Panc1 (cell line): Measurements from ENCODE around the gene MRPL11. TPM values are rescaled to one million over a fixed set of nuclear protein-coding genes. Genes with fewer than 3 reads are reported as not detected.

ENCODE experiments used
- ATAC-seq: fragments of 200-7000 bp; cut with Tn5 transposase; 2 replicates; pipeline ENCODE4 v1.9.1; 2020; ENCODE audit warnings: mild to moderate bottlenecking, moderate library complexity
- BruUV-seq: library from RNA; stranded (reverse); fragments of 400-500 nt; replicated peaks from 2 replicates; lab custom pipeline; 2021; lab: Mats Ljungman, UMichigan
- CTCF ChIA-PET: fragments of 300-600 bp; sonication (Branson Sonifier 250); formaldehyde crosslinking; loops from one replicate; lab custom pipeline; 2022; ENCODE audit warnings: antibody characterized with exemption; lab: Charles Lee
- POLR2A ChIA-PET: fragments of 300-600 bp; sonication (Branson Sonifier 250); formaldehyde crosslinking; loops from one replicate; lab custom pipeline; 2022; ENCODE audit warnings: antibody characterized with exemption; lab: Charles Lee
- DNase-seq: peaks from one replicate; pipeline ENCODE4 v3.0.0-alpha.2; 2010; ENCODE audit warnings: low read depth, low spot score
- H3K27ac ChIP-seq: 2 replicates; pipeline ENCODE4 v1.5.1; 2011; ENCODE audit warnings: mild to moderate bottlenecking, low read length, inconsistent platforms
- H3K27me3 ChIP-seq: fragments of 200-500 bp; sonication (Bioruptor generic); 2 replicates; pipeline ENCODE4 v1.6.0; 2014; ENCODE audit warnings: low read length, inconsistent platforms; ENCODE audit not compliant: control insufficient read depth, insufficient read depth
- H3K36me3 ChIP-seq: fragments of 200-500 bp; sonication (Bioruptor generic); 2 replicates; pipeline ENCODE4 v1.5.1; 2014; ENCODE audit warnings: inconsistent platforms, mild to moderate bottlenecking, low read length, moderate library complexity; ENCODE audit not compliant: control insufficient read depth, insufficient read depth
- H3K4me1 ChIP-seq: 2 replicates; pipeline ENCODE4 v1.5.1; 2011; ENCODE audit warnings: inconsistent platforms, mild to moderate bottlenecking, low read length, moderate library complexity; ENCODE audit not compliant: control insufficient read depth, insufficient read depth
- H3K4me3 ChIP-seq, 2 experiments: 2 replicates each; pipeline ENCODE4 v1.5.1; 2011 to 2012; ENCODE audit warnings: low read depth in 2 of 2, low read length in 2 of 2, mild to moderate bottlenecking in 2 of 2, inconsistent platforms in 1 of 2, moderate library complexity in 1 of 2
- H3K9me3 ChIP-seq: fragments of 200-500 bp; sonication (Bioruptor generic); 2 replicates; pipeline ENCODE4 v1.5.1; 2014; ENCODE audit warnings: low read depth, mild to moderate bottlenecking, inconsistent platforms, low read length, moderate library complexity; ENCODE audit not compliant: control insufficient read depth, insufficient read depth
- POLR2AphosphoS5 ChIP-seq: IDR thresholded peaks from 2 replicates; pipeline ENCODE4 v1.6.1; 2012; ENCODE audit warnings: mild to moderate bottlenecking, low read depth, low read length, moderate library complexity
- SIN3A ChIP-seq: IDR thresholded peaks from 2 replicates; pipeline ENCODE4 v1.6.1; 2012; ENCODE audit warnings: low read depth, mild to moderate bottlenecking, low read length, moderate library complexity, borderline replicate concordance; ENCODE audit not compliant: insufficient read depth
- TCF7L2 ChIP-seq: IDR thresholded peaks from 2 replicates; pipeline ENCODE4 v1.6.1; 2011; ENCODE audit warnings: mild to moderate bottlenecking, low read depth, low read length, inconsistent platforms
- in situ Hi-C: cut with HindIII; loops from 2 replicates; pipeline ENCODE4 v1.10.0; 2016; ENCODE audit warnings: low sequenced_read_pairs, low pct_unique_long_range_greater_than_20kb
- intact Hi-C: fragments of 100-400 bp; cut with micrococcal nuclease; formaldehyde crosslinking; loops from one replicate; pipeline ENCODE4 v1.10.0; 2022; ENCODE audit not compliant: unreplicated experiment
- total RNA-seq: library from RNA; stranded (reverse); gene quantifications from one replicate; pipeline ENCODE4 v1.2.1, GENCODE V29; 2021; ENCODE audit not compliant: unreplicated experiment
- TF ChIP-seq, protein P1 (sequence below): fragments of 450-650 bp; IDR thresholded peaks from 2 replicates; pipeline ENCODE4 v1.5.1; 2017; ENCODE audit warnings: mild to moderate bottlenecking
- TF ChIP-seq, protein P2 (sequence below), 2 experiments: IDR thresholded peaks; 2 replicates each; pipeline ENCODE4 v1.6.1; 2011 to 2012; ENCODE audit warnings: low read depth in 2 of 2, control low read depth in 1 of 2, low read length in 1 of 2, mild to moderate bottlenecking in 1 of 2, moderate library complexity in 1 of 2; ENCODE audit not compliant: insufficient read depth in 1 of 2

The MRPL11 gene
- total RNA-seq, 1 experiment from 2014 or later = 158 TPM

DNA sequence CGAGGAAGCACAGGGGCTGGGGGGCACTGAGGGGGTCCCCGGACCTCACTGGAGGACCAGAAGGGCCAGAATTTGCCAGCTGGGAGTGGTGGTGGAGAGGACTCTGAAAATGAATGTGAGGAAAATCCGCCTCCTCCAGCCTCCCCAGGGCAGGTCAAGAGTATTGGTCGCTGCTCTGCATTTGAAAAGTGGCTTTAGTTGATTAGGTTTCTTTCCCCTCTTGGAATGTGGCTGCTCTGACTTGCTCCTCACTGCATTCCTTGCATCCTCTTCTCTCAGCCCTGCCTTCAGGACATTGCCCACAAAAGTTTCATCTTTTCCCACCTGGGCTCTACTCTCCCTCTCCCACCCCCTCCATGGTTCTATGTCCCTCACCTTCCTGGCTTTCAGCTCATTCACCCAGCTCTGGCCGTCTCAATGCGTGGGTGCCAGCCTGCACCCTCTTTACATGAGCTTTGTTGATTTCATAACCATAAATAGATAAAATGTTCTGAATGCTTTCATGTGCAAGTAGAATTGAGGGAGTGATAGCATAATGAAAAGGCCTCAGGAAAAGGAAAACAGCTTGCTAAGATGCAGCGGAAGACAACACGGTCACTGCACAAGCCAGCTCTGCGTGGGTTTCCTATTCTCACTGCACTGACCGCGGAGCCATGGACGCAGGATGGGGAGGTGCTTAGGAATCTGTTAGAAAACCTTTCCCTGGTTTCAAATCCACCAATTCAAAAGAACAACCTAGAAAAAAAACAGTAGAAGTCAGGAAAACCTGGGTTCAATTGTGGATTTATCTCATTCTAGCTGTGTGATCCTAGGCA, 24.3 kb downstream of the MRPL11 start:
- in situ Hi-C loops (no loop called here), intact Hi-C loops (no loop called here)
- peaks cover 16% of the 10 kb centered on the region for H3K27me3 ChIP-seq
- TF ChIP-seq, protein P1, sequence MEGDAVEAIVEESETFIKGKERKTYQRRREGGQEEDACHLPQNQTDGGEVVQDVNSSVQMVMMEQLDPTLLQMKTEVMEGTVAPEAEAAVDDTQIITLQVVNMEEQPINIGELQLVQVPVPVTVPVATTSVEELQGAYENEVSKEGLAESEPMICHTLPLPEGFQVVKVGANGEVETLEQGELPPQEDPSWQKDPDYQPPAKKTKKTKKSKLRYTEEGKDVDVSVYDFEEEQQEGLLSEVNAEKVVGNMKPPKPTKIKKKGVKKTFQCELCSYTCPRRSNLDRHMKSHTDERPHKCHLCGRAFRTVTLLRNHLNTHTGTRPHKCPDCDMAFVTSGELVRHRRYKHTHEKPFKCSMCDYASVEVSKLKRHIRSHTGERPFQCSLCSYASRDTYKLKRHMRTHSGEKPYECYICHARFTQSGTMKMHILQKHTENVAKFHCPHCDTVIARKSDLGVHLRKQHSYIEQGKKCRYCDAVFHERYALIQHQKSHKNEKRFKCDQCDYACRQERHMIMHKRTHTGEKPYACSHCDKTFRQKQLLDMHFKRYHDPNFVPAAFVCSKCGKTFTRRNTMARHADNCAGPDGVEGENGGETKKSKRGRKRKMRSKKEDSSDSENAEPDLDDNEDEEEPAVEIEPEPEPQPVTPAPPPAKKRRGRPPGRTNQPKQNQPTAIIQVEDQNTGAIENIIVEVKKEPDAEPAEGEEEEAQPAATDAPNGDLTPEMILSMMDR = no peak
- TF ChIP-seq SIN3A (no peak), TCF7L2 (no peak), POLR2AphosphoS5 (no peak)
- TF ChIP-seq, protein P2, sequence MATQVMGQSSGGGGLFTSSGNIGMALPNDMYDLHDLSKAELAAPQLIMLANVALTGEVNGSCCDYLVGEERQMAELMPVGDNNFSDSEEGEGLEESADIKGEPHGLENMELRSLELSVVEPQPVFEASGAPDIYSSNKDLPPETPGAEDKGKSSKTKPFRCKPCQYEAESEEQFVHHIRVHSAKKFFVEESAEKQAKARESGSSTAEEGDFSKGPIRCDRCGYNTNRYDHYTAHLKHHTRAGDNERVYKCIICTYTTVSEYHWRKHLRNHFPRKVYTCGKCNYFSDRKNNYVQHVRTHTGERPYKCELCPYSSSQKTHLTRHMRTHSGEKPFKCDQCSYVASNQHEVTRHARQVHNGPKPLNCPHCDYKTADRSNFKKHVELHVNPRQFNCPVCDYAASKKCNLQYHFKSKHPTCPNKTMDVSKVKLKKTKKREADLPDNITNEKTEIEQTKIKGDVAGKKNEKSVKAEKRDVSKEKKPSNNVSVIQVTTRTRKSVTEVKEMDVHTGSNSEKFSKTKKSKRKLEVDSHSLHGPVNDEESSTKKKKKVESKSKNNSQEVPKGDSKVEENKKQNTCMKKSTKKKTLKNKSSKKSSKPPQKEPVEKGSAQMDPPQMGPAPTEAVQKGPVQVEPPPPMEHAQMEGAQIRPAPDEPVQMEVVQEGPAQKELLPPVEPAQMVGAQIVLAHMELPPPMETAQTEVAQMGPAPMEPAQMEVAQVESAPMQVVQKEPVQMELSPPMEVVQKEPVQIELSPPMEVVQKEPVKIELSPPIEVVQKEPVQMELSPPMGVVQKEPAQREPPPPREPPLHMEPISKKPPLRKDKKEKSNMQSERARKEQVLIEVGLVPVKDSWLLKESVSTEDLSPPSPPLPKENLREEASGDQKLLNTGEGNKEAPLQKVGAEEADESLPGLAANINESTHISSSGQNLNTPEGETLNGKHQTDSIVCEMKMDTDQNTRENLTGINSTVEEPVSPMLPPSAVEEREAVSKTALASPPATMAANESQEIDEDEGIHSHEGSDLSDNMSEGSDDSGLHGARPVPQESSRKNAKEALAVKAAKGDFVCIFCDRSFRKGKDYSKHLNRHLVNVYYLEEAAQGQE (IDR thresholded peaks at IDR 0.05; ENCODE audit: insufficient read depth in 1 of 2, low read depth in 2 of 2, low read length in 1 of 2) = no peak
- H3K4me3 ChIP-seq = no peak overlapping the region
- BruUV-seq = no TSS peak
- DNase-seq (no peak), ATAC-seq (no peak)
- POLR2A ChIA-PET = no interaction called here
- no peaks in the 10 kb centered on the region for H3K36me3 ChIP-seq
- H3K9me3 ChIP-seq = no peaks in the 10 kb centered on the region
- no peak overlapping the region for H3K27ac ChIP-seq
- 0 out of 2 replicates have a peak, but pooled peaks cover 4% of the 10 kb centered on the region for H3K4me1 ChIP-seq
- CTCF ChIA-PET = interaction anchor here (0.6 kb wide), 1 partner anchor 15 kb away, joined by 4 read pairs; no protein-coding TSS in a partner anchor

GRCh38 chr11:66413167-66413566, 25.5 kb downstream of the MRPL11 start:
- CTCF ChIA-PET = no interaction called here
- no TSS peak for BruUV-seq
- H3K27ac ChIP-seq = no peak overlapping the region
- DNase-seq (no peak), ATAC-seq (no peak)
- POLR2A ChIA-PET = no interaction called here
- H3K36me3 ChIP-seq = no peaks in the 10 kb centered on the region
- H3K4me1 ChIP-seq = 0 out of 2 replicates have a peak, but pooled peaks cover 3% of the 10 kb centered on the region
- TF ChIP-seq, protein P2 (IDR thresholded peaks at IDR 0.05; ENCODE audit: insufficient read depth in 1 of 2, low read depth in 2 of 2, low read length in 1 of 2) = no peak
- TF ChIP-seq TCF7L2 (no peak), POLR2AphosphoS5 (no peak), SIN3A (no peak)
- TF ChIP-seq, protein P1 = no peak
- no peak overlapping the region for H3K4me3 ChIP-seq
- peaks cover 11% of the 10 kb centered on the region for H3K27me3 ChIP-seq
- H3K9me3 ChIP-seq = no peaks in the 10 kb centered on the region
- in situ Hi-C loops = no loop called here
- intact Hi-C loops = no loop called here
